RCC 7860 (cell line): ENCODE data around the gene FSTL3.
A peak's percentile ranks its signal among the peaks of the same experiment; 100 is the strongest.
"Not testable (repeated sequence)": the region's sequence is repeated elsewhere in the genome, so short reads cannot be mapped to it uniquely, and the experiment has no call there.

Experiments
- DNase-seq: peaks from one replicate; pipeline ENCODE4 v3.0.0-alpha.2; 2015; ENCODE audit warnings: low spot score
- FAIRE-seq: peaks from 2 replicates; lab custom pipeline; 2012; peaks lifted over from hg19 to GRCh38; lab: Jason Lieb, UNC

The FSTL3 gene

GRCh38 chr19:676339-677105 lies at the start of gene FSTL3:
TSS of gene FSTL3 (plus strand) at chr19:676392. CDS start at chr19:676424, 32 bp downstream.
- FAIRE-seq, result no peak
- peak; percentile 67 for DNase-seq

- not testable (repeated sequence) for FAIRE-seq, DNase-seq
These were observed 49.6 kb upstream of the FSTL3 start for GRCh38 chr19:626566-626965.

- FAIRE-seq (no peak), DNase-seq (no peak)
These were observed 48.0 kb upstream of the FSTL3 start for GRCh38 chr19:628168-628567.

GRCh38 chr19:629515-629914 lies 46.7 kb upstream of the FSTL3 start:
- DNase-seq, FAIRE-seq: not testable (repeated sequence)

GRCh38 chr19:629961-630714 lies 46.1 kb upstream of the FSTL3 start:
- no peak for FAIRE-seq
- DNase-seq, result no peak

- peak; percentile 67 for DNase-seq
- FAIRE-seq, result no peak
These were observed 43.6 kb upstream of the FSTL3 start for GRCh38 chr19:632579-633067.

- peak; percentile 63 for FAIRE-seq
These were observed 43.0 kb upstream of the FSTL3 start, which contains the start of gene POLRMT for GRCh38 chr19:633068-633785. TSS of gene POLRMT (minus strand) at chr19:633537. CDS start at chr19:633512, 25 bp downstream.

GRCh38 chr19:633786-634639 lies 42.2 kb upstream of the FSTL3 start:
- DNase-seq, result no peak
- FAIRE-seq, result no peak

More at GRCh38 chr19:633068-633785, 43.0 kb upstream of the FSTL3 start, which contains the start of gene POLRMT:
- DNase-seq, result peak; percentile 95

GRCh38 chr19:634975-635652 lies 41.1 kb upstream of the FSTL3 start:
- no peak for DNase-seq
- FAIRE-seq, result no peak

- no peak for FAIRE-seq
- DNase-seq, result no peak
These were observed 37.3 kb upstream of the FSTL3 start for GRCh38 chr19:638906-639252.

GRCh38 chr19:639253-640160 lies 36.7 kb upstream of the FSTL3 start, which contains the start of gene FGF22:
TSS of gene FGF22 (plus strand) at chr19:639879. CDS start at chr19:639926, 47 bp downstream.
- FAIRE-seq (no peak), DNase-seq (peak; percentile 62)

GRCh38 chr19:640161-640558 lies 36.0 kb upstream of the FSTL3 start:
- DNase-seq (no peak), FAIRE-seq (no peak)

- FAIRE-seq (no peak), DNase-seq (no peak)
These were observed 35.5 kb upstream of the FSTL3 start for GRCh38 chr19:640606-641189.

- FAIRE-seq (no peak), DNase-seq (no peak)
These were observed 34.5 kb upstream of the FSTL3 start for GRCh38 chr19:641702-642101.

- DNase-seq, result no peak
- FAIRE-seq, result no peak
These were observed 33.1 kb upstream of the FSTL3 start for GRCh38 chr19:642767-643727.

- DNase-seq (no peak), FAIRE-seq (no peak)
These were observed 32.5 kb upstream of the FSTL3 start for GRCh38 chr19:643736-644135.

- no peak for DNase-seq
- FAIRE-seq, result no peak
These were observed 31.8 kb upstream of the FSTL3 start for GRCh38 chr19:644363-644762.
